Measurements from ENCODE around the gene MRGPRE. TPM values are rescaled to one million over a fixed set of nuclear protein-coding genes. Genes with fewer than 3 reads are reported as not detected.

MRGPRE gene
- total RNA-seq, 1 experiment from 2014 or later: not detected

DNA sequence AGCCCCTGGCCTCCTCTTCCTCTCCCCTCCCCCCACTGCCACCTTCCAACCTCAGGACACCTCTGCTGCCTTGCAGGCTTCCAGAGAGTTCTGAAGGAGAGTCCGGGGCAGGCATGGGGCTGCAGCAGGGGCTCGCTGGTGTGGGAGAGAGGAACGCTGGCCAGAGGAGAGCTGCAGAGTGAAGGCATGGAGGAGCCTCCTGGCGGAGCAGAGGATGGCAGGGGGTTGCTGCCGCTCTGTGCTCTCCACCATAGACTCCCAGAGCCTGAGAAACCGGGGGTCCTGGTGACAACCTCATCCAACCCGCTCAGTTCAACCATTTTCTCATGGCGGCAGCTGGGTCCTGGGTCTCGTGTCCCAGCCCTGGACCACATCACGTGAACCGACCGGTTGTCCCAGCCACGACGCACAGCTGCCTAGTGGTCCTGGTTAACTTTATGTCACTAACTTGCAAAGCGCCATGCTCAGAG lies 31.1 kb downstream of the MRGPRE start:
- Histone ChIP-seq H3K27ac (ENCODE audit: insufficient read length, low read depth, low read length) (no peak overlapping the region), H3K9ac (ENCODE audit: extremely low read depth, insufficient read length, low read length) (no peak overlapping the region), H2BK15ac (ENCODE audit: low read depth, low read length) (no peak overlapping the region), H2BK5ac (ENCODE audit: insufficient read length, low read length) (no peak overlapping the region), H3K23ac (ENCODE audit: insufficient read length, low read depth, low read length) (no peak overlapping the region), H3K56ac (ENCODE audit: insufficient read length, low read depth, low read length) (no peak overlapping the region), H4K91ac (ENCODE audit: insufficient read length, low read depth, low read length) (no peak overlapping the region), H3K4me2 (ENCODE audit: insufficient read depth, insufficient read length, low read length) (no peak overlapping the region), H4K8ac (replicated peaks; ENCODE audit: insufficient read length, low read depth, low read length) (no peak overlapping the region), H3K4ac (ENCODE audit: low read depth, low read length) (no peak overlapping the region), H3K23me2 (ENCODE audit: insufficient read length, low read depth, low read length, poor library complexity, severe bottlenecking) (peaks cover 9% of the 10 kb centered on the region), H3K14ac (ENCODE audit: insufficient read depth, low read length) (no peak overlapping the region; the same call in 1 of the 2 replicates), H2AK5ac (ENCODE audit: insufficient read length, low read length) (no peak overlapping the region), H4K20me1 (ENCODE audit: control insufficient read depth, insufficient read depth, insufficient read length) (no peaks in the 10 kb centered on the region), H4K5ac (ENCODE audit: insufficient read length, low read depth, low read length) (no peak overlapping the region), H3K27me3 (ENCODE audit: insufficient read depth, low read length) (peaks cover 9% of the 10 kb centered on the region; the same call in 1 of the 2 replicates), H3K79me1 (ENCODE audit: insufficient read depth, low read depth, low read length, poor library complexity, severe bottlenecking) (no peaks in the 10 kb centered on the region), H3K9me3 (ENCODE audit: control insufficient read depth, low read depth, low read length) (no peaks in the 10 kb centered on the region), H2BK12ac (ENCODE audit: insufficient read length, low read depth, low read length) (no peak overlapping the region), H3K18ac (ENCODE audit: insufficient read length, low read depth, low read length) (no peak overlapping the region), H2BK20ac (ENCODE audit: low read depth, low read length, poor library complexity, severe bottlenecking) (no peak overlapping the region), H2BK120ac (ENCODE audit: low read depth, low read length, poor library complexity, severe bottlenecking) (no peak overlapping the region), H3K79me2 (ENCODE audit: insufficient read depth, low read length) (no peaks in the 10 kb centered on the region), H3K4me1 (ENCODE audit: insufficient read depth, low read length) (no peaks in the 10 kb centered on the region), H3T11ph (ENCODE audit: low read length) (no peak overlapping the region), H2AFZ (ENCODE audit: low read length) (no peak overlapping the region)
- H3K4me1 Mint-ChIP-seq: peaks cover 8 to 9% of the 10 kb centered on the region in 2 experiments
- no peak overlapping the region for H3K4me3 Mint-ChIP-seq
- H3K9me3 Mint-ChIP-seq: no peaks in the 10 kb centered on the region
- H3K36me3 Mint-ChIP-seq (ENCODE audit: insufficient read depth in 1 of 3, low read depth in 3 of 3): no peaks in the 10 kb centered on the region
- TF ChIP-seq CTCF (conservative IDR thresholded peaks at IDR 0.05): no peak
- no peak overlapping the region for H3K27ac Mint-ChIP-seq
- WGBS (ENCODE audit: extremely low coverage, insufficient read length, low lambda C conversion rate): no CpG with 5 or more reads among the region's 15 CpGs
- DNase-seq: no peak
- H3K27me3 Mint-ChIP-seq (ENCODE audit: low read depth): peaks cover 59% of the 10 kb centered on the region
